HG03432 (cell line): ENCODE data around the gene SIL1.
"Not testable (repeated sequence)": the region's sequence is repeated elsewhere in the genome, so short reads cannot be mapped to it uniquely, and the experiment has no call there.

Source experiments
- ATAC-seq: cut with Tn5 transposase; IDR thresholded peaks from one replicate; pipeline ENCODE4 v1.9.1; 2021; ENCODE audit warnings: mild to moderate bottlenecking, moderate library complexity; ENCODE audit not compliant: unreplicated experiment

The SIL1 gene

DNA sequence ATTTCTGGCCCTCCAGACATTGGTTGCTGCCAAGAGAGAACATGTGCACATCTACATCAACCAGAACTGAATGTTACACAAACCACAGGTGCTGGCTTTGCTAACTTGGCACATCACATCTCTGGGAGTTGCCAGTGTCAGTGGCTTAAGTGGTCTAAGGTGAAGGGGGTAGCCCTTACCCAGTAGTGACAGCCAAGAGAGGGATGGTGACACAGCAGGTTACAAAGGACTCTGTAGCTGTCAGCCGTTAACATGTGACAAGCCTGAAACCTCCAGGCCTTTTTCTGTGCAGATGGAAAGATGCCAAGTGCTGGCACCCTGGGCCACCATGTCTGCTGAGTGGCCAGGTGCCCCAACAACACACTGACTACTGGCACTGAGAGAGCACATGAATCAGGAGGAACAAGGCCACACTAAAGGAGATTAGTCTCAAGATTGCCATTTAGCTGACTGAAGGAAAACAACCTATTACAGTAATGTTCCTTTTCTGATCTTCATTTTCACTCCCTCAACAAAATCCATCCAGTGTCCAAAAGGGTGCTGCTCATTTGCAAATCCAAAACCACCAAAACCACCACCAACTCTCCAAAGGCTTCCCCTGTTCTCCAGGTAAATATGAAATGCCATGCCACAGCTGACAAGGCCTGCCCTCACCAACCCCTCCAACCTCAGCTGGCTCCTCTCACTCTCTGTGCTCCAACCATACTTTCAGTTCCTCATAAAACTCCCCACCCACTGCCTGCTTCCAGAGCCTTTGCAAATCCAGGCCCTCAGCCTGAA, 20.2 kb downstream of the SIL1 start:
- ATAC-seq, result peak; percentile 61

DNA sequence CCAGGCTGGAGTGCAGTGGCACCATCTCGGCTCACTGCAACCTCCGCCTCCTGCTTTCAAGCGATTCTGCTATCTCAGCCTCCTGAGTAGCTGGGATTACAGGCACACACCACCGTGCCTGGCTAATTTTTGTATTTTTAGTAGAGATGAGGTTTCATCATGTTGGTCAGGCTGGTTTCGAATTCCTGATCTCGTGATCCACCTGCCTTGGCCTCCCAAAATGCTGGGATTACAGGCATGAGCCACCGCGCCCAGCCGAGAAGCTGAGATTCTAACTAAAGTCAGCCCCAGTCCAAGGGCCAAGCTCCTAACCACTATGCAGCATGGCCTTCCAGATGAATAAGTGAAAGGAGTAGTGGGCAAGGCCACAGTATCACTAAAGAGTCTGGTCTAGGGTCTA, 20.9 kb downstream of the SIL1 start:
- ATAC-seq, result not testable (repeated sequence)

DNA sequence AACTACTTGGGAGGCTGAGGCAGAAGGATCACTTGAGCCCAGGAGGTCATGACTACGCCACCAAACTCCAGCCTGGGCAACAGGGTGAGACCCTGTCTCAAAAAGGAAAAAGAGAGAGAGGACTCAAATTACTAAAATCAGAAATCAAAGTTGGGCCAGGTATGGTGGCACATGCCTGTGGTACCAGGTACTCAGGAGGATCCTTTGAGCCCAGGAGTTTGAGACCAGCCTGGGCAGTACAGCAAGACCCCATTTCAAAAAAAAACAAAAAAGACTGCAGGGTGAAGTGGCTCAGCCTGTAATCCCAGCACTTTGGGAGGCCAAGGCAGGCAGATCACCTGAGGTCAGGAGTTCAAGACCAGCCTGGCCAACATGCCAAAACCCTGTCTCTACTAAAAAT, 23.8 kb downstream of the SIL1 start:
- ATAC-seq, result not testable (repeated sequence)

DNA sequence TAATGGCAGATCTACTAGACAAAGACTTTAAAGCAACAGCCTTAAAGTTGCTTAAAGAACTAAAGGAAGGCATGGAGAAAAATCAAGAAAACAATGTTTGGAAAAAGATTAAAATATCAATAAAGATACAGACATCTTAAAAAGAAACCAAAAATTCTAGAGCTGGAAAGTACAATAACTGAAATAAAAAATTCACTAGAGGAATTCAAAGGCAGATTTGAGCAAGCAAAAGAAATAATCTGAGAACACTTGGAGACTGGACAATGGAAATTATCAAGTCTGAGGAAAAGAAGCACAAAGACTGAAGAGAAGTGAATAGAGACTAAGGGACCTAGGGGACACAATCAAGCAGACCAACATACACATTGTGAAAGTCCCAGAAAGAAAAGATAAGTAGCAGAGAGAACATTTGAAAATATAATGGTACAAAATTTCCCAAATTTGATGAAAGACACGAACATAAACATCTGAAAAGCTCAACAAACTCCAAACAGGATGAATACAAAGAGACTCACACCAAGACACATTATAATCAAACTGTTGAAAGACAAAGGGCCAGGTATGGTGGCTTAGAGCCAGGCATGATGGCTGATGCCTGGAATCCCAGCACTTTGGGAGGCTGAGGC, 26.3 kb downstream of the SIL1 start:
- no peak for ATAC-seq

DNA sequence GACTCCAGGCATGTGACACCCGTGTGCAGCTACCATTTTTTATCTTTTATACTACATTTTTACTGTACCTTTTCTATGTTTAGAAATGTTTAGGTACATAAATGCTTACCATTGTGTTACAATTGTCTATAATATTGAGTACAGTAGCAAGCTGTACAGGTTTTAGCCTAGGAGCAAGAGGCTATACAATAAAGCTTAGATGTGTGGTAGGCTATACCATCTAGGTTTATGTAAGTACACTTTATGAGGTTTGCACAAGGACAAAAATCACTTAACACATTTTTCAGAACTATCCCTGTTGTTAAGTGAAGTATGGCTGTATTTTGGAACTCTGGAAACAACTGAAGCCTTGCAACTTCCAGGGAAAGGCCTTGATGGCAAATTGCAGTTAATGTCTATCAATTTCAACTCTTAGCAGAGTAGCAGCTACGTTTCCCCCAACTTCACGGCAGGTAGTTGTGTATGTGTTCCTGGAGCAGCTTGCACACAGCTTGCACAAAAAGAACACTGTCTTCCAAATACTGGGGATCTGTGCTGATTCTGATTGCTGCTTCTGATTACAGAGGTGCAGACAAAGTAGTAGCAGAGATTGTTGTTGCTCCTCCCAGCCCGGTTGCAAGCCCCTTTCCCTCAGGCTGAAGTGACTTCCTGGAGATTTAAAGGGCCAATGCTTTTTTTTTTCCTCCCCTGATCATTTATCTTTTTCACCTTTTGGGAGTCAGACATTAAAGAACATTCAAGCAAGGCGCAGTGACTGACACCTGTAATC, 30.0 kb downstream of the SIL1 start:
- ATAC-seq, result no peak

DNA sequence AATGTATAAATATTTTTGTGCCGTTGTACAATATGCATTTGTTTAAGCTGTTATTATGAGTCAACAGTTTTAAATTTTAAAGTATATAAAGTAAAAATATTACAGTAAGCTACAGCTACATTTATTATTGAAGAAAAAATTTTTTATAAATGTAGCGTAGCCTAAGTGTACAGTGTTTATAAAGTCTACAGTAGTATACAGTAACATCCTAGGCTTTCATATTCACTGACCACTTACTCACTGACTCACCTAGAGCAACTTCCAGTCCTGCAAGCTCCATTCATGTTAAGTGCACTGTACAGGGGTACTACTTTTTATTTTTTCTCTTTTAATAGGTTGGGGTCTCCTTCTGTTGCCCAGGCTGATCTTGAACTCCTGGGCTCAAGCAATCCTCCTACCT, 30.6 kb downstream of the SIL1 start:
- no peak for ATAC-seq

DNA sequence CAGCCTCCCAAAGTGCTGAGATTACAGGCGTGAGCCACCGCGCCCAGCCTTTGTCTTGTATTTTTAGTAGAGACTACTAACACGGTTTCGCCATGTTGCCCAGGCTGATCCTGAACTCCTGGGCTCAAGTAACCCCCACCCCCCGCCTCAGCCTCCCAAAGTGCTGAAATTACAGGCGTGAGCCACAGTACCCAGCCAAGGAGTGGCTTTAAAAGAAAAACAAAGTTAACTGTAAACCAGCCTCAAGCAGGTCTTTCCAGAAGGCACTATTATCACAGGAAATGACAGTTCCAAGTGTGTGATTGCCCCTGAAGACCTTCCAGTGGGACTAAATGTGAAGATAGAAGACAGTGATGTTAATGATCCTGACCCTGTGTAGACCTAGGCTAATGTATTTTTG, 31.1 kb downstream of the SIL1 start:
- ATAC-seq, result no peak

DNA sequence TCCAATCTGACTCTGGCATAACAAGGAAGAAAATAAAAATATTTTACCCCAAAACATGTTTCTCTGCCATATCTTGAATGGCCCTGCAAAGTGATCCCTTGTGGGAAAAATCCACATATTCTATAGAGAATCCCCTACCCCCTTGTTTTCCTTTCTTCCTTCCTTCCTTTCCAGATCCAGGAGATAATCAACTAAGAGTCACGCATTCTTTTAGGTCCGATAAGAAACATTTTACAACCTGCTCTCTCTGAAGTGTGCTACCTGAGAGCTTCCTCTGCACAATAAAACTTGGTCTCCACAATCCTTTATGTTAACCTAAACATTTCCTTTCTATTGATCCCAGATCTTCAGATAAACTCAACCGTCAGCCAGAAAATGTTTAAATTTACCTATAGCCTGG, 33.3 kb downstream of the SIL1 start:
- not testable (repeated sequence) for ATAC-seq

DNA sequence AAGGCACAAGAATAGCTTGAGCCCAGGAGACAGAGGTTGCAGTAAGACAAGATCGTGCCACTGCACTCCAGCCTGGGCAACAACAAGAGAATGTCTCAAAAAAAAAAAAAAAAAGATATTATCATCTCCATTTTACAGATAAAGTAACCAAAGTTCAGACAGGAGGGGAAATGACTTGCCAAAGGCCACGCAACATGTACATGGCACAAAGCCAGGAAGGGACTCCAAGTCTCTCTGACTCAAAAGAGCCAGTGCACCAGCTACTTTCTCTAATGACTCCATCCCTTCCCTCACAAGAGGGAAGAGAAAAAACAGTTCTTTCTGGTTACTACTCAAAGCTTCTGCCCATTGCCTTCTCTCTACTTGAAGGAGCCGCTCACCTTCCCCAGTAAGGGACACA, 34.1 kb downstream of the SIL1 start:
- no peak for ATAC-seq

DNA sequence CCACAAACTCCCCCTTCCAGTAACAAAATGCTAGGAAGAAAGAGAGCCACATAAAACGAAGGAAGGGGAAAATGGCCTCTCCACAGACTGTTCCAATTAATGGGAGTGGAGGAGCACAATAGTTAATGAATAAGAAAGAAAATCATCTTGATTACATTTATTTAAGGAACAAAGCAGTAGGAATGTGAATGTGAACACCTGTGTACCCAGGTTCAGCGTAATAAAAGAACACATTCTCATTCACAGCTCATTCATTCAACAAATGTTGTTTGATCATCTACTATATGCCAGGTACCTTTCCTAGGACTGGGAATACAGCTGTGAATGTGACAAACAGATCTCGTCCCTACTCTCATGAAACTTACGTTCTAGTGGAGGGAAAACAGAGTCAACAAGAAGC, 35.7 kb downstream of the SIL1 start:
- no peak for ATAC-seq

DNA sequence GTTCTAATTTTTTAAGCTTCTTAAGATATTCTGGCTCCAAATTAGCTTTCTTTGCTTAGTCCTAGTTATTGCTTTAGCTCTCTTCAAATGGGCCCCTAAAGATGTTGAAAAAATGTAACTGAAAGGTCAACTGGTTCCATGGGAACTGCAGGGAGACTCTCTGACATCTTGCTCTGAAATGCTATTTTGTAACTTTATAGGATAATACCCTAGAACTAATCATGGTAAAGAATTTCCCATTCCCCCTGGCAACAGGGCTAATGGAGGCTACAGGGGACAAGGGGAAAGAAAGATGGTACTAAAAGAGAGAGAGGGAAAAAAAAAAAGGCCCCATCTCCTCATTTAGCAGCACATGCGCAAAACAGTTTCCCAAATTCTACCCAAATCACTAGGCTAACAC, 39.4 kb downstream of the SIL1 start:
- no peak for ATAC-seq

DNA sequence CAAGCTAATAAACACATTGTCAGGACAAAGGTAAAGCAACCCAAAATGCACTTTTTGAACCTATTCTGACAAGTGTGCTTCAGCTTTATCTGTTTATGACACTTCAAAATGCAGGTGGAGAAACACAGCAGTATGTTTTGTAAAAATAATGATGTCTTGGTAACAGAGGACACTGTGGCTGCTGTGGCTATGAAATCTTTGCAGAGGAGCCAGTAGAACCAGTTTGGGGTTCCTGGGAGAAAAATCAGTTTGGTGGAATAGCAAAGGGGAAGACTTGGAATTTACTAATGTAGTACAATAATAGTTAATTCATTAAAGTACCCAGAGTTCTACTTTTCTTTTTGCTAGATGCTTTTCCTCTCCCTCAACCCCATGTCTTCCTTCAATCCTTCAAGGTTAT, 40.6 kb downstream of the SIL1 start:
- no peak for ATAC-seq

DNA sequence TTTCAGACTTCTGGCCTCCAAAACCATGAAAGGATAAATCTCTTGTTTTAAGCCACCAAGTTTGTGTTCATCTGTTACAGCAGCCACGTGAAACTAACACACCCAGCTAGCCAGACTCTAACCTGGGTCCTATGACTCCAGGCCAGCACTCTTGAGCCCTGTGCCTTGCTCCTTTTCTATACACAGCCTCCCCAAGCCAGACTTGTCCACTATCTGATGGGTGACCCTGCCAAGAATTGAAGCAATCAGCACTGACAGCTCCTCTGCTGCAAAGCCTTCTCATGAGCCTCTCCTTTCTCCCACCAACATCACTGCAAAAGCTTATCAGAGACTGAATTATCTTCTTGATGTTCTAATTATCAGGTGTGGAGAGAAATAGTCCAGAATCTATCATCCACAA, 41.4 kb downstream of the SIL1 start:
- ATAC-seq, result no peak

DNA sequence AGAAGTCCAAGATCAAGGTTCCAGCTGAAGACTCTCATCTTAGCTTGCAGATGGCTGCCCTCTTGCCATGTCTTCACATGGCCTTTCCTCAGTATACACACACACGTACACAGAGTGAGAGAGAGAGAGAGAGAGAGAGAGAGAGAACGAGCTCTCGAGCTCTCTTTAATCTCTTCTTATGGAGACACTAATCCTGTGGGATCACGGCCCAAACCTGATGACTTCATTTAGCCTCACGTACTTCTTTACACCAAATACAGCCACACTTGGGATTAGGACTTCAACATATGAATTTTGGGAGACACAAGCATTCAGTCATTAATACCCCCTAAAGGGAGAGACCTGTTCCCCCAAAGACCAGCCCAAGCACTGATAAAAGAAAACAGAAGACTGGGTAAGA, 42.8 kb downstream of the SIL1 start:
- no peak for ATAC-seq

DNA sequence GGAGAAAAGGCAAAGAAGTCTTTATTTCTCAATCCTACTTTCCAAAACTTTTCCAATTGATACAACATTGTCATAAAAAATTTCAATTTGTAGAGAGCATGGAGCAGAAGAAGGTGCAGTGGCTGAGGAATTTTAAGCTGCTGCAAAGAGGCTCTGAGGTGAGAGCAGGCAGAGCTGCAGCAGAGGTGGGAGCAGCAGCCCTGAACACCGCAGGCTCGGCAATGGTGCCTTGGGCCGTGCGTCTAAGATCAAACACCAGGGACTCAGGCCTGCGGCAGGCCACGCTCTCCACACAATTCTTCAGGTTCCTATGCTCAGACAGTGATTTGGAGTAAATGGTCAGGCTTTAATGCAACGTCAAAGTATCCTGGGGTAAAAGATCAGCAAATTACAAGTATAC, 46.3 kb downstream of the SIL1 start:
- ATAC-seq, result no peak

DNA sequence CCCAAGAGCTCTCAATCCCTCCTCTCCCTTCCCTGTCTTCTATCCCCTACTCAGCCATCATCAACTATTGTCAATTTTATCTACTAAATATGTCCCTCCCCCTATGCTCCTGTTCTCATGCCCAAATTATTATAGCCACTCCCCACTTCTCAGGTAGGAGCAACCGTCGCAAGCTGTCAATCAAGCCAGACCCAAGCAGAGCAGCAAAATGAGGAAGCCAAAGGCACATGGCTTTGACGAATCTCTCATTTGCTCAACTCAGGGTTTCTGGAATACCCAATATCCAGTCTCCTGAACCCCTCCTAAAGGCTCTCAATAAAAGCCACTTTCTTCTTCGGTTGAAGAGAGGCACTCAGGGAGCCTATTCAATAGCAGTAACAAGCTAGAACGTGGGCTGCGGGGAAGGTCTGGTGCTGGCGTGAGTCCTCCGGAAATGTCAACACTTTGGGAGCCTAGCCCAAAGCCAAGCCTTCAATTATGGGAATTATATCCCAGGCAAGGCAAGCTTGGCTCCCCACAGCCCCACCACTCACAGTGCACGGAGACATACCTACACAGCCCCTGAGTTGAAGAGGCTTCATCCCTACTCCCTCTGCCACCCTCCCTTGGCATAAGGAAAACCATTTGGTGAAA, 47.7 kb downstream of the SIL1 start:
- ATAC-seq, result no peak

DNA sequence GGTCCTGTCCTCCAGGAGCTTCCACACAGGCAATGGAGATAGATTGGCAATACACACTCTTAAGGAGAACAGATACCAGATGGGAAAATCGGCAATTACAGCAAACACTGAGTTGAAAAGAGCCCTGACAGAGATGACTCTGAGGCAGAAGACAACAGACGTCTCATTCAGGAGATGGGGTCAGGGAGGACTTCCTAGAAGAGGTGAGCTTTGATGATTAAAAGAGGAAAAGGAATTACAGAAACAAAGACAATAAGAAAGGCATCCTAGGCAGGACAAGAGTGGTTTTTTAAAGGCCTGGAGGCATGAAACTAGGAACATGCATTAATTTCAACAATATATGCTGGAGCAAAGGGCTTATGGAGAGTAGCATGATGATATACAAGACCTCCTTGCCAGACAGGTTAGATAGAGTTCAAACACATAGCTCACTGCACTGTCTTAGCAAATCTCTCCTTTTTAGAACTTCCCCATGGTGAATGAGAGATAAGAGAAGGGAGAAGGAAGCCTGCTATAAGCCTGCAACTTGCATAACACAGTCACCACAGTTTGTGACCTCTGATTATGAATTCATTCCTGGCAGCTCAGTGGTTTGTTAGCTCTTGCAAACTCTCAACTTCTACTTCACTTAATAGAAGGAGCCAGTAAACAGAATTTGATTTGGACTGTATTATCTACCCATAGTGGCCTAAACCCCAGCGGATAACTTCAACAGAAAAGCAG, 48.5 kb downstream of the SIL1 start:
- ATAC-seq, result no peak

DNA sequence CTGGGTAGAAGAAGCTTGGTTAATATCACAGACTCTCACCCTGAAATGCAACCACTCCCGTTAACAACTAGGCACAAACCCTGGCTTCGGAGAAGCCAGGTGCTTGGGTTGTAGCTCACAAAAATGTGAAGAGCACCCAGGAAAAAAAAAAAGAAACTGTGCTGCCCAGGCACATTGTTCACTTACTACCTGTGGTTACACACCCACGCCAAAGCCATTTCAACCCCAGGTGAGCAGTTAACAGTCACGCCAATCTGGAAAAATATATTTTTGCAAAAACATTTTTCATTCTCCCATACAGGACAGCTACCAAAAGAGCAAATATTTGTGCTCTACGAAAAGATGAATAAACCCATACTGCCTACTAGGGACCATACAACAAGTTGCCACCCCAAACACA, 49.2 kb downstream of the SIL1 start:
- no peak for ATAC-seq

DNA sequence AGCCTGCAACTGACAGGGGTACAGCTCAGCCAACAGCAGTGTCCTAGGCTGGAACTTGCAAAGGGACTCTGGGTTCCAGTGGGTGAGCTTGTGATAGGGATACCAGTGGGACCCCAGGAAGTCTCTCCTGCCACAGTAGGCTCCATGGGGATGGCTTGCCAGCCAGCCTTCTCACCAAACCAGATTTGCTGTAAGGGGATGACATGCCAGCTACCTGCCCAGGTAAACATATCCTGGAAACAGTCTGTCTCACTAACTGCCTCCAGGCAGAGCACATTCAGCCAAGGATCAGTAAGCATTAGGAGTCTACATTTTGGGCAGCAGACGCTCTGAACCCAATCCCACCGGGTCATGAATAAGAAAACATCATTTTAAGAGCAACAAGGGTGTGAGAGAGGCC, 49.9 kb downstream of the SIL1 start:
- ATAC-seq, result no peak

DNA sequence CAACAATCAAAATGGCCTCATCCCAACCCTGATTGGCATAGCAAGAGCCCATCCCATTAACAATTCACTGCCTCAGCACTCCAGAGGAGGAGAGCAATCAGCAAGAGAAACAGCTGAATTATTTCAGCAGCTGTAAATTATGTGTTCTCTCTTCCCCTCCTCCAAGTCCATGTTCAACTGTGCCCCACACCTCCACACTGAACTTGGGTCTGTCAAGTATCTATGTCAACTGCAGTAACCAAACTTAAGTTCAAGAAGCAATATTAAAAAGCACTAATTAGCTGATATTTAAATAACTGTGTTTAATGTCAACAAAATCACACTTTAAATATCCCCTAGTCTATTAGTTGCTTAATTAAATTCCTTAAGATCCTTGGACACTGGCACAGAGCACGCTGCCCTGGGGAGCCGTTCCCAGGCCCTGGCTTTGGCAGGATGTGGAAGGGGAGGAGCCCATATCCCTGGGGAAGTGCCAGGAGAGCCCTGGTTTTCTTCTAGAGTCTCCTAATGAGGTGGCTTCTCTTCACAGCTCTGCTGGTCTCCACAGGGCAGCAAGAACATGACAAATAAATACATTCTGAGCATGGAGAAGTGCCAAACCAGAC, 50.6 kb downstream of the SIL1 start:
- no peak for ATAC-seq
